HEK293T (cell line): Measurements from ENCODE around the gene SIRPA.

Source experiments
- CTCF ChIA-PET: fragments of 350-600 bp; formaldehyde crosslinking; extraction: SDS; loops from one replicate; lab custom pipeline; 2021; ENCODE audit warnings: antibody characterized with exemption, inconsistent platforms; lab: Yijun Ruan, JAX
- POLR2A ChIA-PET: fragments of 350-600 bp; formaldehyde crosslinking; extraction: SDS; loops from one replicate; lab custom pipeline; 2020; ENCODE audit warnings: antibody characterized with exemption, inconsistent platforms; lab: Yijun Ruan, JAX
- DNase-seq: peaks from one replicate; pipeline ENCODE4 v3.0.0; 2012; ENCODE audit warnings: mixed read lengths; ENCODE audit errors: extremely low spot score
- ARNT ChIP-seq: fragments of 450-650 bp; IDR thresholded peaks from 2 replicates; pipeline ENCODE4 v1.6.1; 2017; ENCODE audit warnings: mild to moderate bottlenecking
- BHLHE40 ChIP-seq: fragments of 450-650 bp; IDR thresholded peaks from 2 replicates; pipeline ENCODE4 v1.6.1; 2016; ENCODE audit warnings: mild to moderate bottlenecking, moderate library complexity, borderline replicate concordance
- CTBP1 ChIP-seq: fragments of 450-650 bp; IDR thresholded peaks from 2 replicates; pipeline ENCODE4 v1.6.1; 2016; ENCODE audit warnings: borderline replicate concordance
- ELF4 ChIP-seq: fragments of 450-650 bp; IDR thresholded peaks from 2 replicates; pipeline ENCODE4 v1.6.1; 2017; ENCODE audit warnings: antibody characterized with exemption
- FOXA1 ChIP-seq: fragments of 450-650 bp; IDR thresholded peaks from 2 replicates; pipeline ENCODE4 v1.6.1; 2016; ENCODE audit warnings: mild to moderate bottlenecking
- FOXK2 ChIP-seq: fragments of 450-650 bp; IDR thresholded peaks from 2 replicates; pipeline ENCODE4 v1.6.1; 2016; ENCODE audit warnings: mild to moderate bottlenecking
- FOXM1 ChIP-seq: fragments of 450-650 bp; IDR thresholded peaks from 2 replicates; pipeline ENCODE4 v1.6.1; 2017; ENCODE audit warnings: mild to moderate bottlenecking, borderline replicate concordance
- HDGF ChIP-seq: fragments of 450-650 bp; IDR thresholded peaks from 2 replicates; pipeline ENCODE4 v1.6.1; 2017; ENCODE audit warnings: antibody characterized with exemption, borderline replicate concordance
- L3MBTL2 ChIP-seq: fragments of 450-650 bp; conservative IDR thresholded peaks from 2 replicates; pipeline ENCODE4 v1.6.1; 2016; ENCODE audit warnings: mild to moderate bottlenecking
- LEF1 ChIP-seq: fragments of 450-650 bp; IDR thresholded peaks from 2 replicates; pipeline ENCODE4 v1.6.1; 2017; ENCODE audit warnings: mild to moderate bottlenecking, borderline replicate concordance
- NFRKB ChIP-seq: fragments of 450-650 bp; IDR thresholded peaks from 2 replicates; pipeline ENCODE4 v1.6.1; 2016; ENCODE audit warnings: mild to moderate bottlenecking, moderate library complexity
- PKNOX1 ChIP-seq: fragments of 450-650 bp; IDR thresholded peaks from 2 replicates; pipeline ENCODE4 v1.6.1; 2016
- SP1 ChIP-seq: fragments of 450-650 bp; IDR thresholded peaks from 2 replicates; pipeline ENCODE4 v1.6.1; 2017
- SUZ12 ChIP-seq: fragments of 450-650 bp; IDR thresholded peaks from 2 replicates; pipeline ENCODE4 v1.6.1; 2016; ENCODE audit warnings: mild to moderate bottlenecking
- TARDBP ChIP-seq: fragments of 450-650 bp; IDR thresholded peaks from 2 replicates; pipeline ENCODE4 v1.6.1; 2016
- ZNF384 ChIP-seq: fragments of 450-650 bp; IDR thresholded peaks from 2 replicates; pipeline ENCODE4 v1.6.1; 2016

SIRPA gene

GRCh38 chr20:1942061-1942460 lies 46.9 kb downstream of the SIRPA start:
- CTCF ChIA-PET, result no interaction called here
- POLR2A ChIA-PET, result no interaction called here
- DNase-seq, result no peak
- no peak for TF ChIP-seq SP1
- no peak for TF ChIP-seq NFRKB
- TF ChIP-seq SUZ12, result no peak
- no peak for TF ChIP-seq FOXK2
- TF ChIP-seq CTBP1, result no peak
- TF ChIP-seq FOXA1, result no peak
- no peak for TF ChIP-seq BHLHE40
- TF ChIP-seq L3MBTL2, result no peak
- TF ChIP-seq PKNOX1, result no peak
- no peak for TF ChIP-seq TARDBP

GRCh38 chr20:1942486-1943274 lies 47.5 kb downstream of the SIRPA start:
- CTCF ChIA-PET, result no interaction called here
- no peak for DNase-seq
- POLR2A ChIA-PET, result no interaction called here
- TF ChIP-seq FOXA1 (no peak), TARDBP (no peak), SUZ12 (no peak)

- POLR2A ChIA-PET, result no interaction called here
- CTCF ChIA-PET, result no interaction called here
- no peak for DNase-seq
- TF ChIP-seq ELF4 (no peak), NFRKB (no peak), L3MBTL2 (no peak), ARNT (no peak), HDGF (no peak), FOXA1 (no peak), CTBP1 (no peak), SUZ12 (no peak), SP1 (no peak)
Observed at GRCh38 chr20:1943275-1944002, 48.2 kb downstream of the SIRPA start.

- no peak for DNase-seq
- POLR2A ChIA-PET, result no interaction called here
- CTCF ChIA-PET, result no interaction called here
- TF ChIP-seq SUZ12 (no peak), SP1 (no peak), FOXK2 (no peak), ZNF384 (no peak), ARNT (no peak), TARDBP (no peak), BHLHE40 (no peak), LEF1 (no peak), NFRKB (no peak), HDGF (no peak), PKNOX1 (no peak), FOXA1 (no peak), CTBP1 (no peak), L3MBTL2 (no peak)
Observed at GRCh38 chr20:1944345-1945091, 49.3 kb downstream of the SIRPA start.

- no peak for DNase-seq
- TF ChIP-seq SUZ12 (no peak), ELF4 (no peak), BHLHE40 (no peak), ARNT (no peak), L3MBTL2 (no peak), ZNF384 (no peak), PKNOX1 (no peak)
- ChIA-PET POLR2A (no interaction called here), CTCF (no interaction called here)
Observed at GRCh38 chr20:1945134-1945618, 50.0 kb downstream of the SIRPA start.

- POLR2A ChIA-PET, result no interaction called here
- TF ChIP-seq ZNF384 (no peak), CTBP1 (no peak), ARNT (no peak), LEF1 (no peak), FOXM1 (no peak), NFRKB (no peak), TARDBP (no peak), SP1 (no peak), HDGF (no peak)
- no peak for DNase-seq
Observed at GRCh38 chr20:1945660-1946059, 50.5 kb downstream of the SIRPA start.

More at GRCh38 chr20:1945660-1946059, 50.5 kb downstream of the SIRPA start:
- CTCF ChIA-PET, result no interaction called here
